RWPE2 (cell line): ENCODE measurements around the gene MORC2.

Source experiments
- ATAC-seq: fragments of 200-7000 bp; cut with Tn5 transposase; 3 replicates; pipeline ENCODE4 v1.9.1; 2021; ENCODE audit warnings: low read depth
- DNase-seq: peaks from one replicate; pipeline ENCODE4 v3.0.0-alpha.2; 2020; ENCODE audit warnings: low spot score
- H3K27ac ChIP-seq: fragments of 450-650 bp; 2 replicates; pipeline ENCODE4 v1.5.1; 2017; ENCODE audit warnings: mild to moderate bottlenecking; ENCODE audit not compliant: poor library complexity, severe bottlenecking
- H3K27me3 ChIP-seq: fragments of 250-450 bp; sonication (Bioruptor Pico); 2 replicates; pipeline ENCODE4 v1.5.1; 2021; ENCODE audit warnings: mild to moderate bottlenecking, moderate library complexity; ENCODE audit not compliant: insufficient read depth, poor library complexity, severe bottlenecking
- H3K36me3 ChIP-seq: fragments of 250-450 bp; sonication (Bioruptor Pico); 2 replicates; pipeline ENCODE4 v1.5.1; 2020; ENCODE audit warnings: low read depth, mild to moderate bottlenecking, moderate library complexity
- H3K4me1 ChIP-seq: fragments of 250-450 bp; sonication (Bioruptor Pico); 2 replicates; pipeline ENCODE4 v1.5.1; 2021; ENCODE audit warnings: mild to moderate bottlenecking, moderate library complexity; ENCODE audit not compliant: insufficient read depth, poor library complexity, severe bottlenecking
- H3K4me3 ChIP-seq: fragments of 250-450 bp; sonication (Bioruptor Pico); 2 replicates; pipeline ENCODE4 v1.5.1; 2021; ENCODE audit warnings: mild to moderate bottlenecking, moderate library complexity; ENCODE audit not compliant: severe bottlenecking
- H3K9me3 ChIP-seq: fragments of 250-450 bp; sonication (Bioruptor Pico); 2 replicates; pipeline ENCODE4 v1.5.1; 2021; ENCODE audit warnings: mild to moderate bottlenecking, moderate library complexity; ENCODE audit not compliant: severe bottlenecking
- CTCF ChIP-seq: fragments of 450-650 bp; IDR thresholded peaks from one replicate; pipeline ENCODE4 v1.5.1; 2017; ENCODE audit warnings: mild to moderate bottlenecking, moderate library complexity; ENCODE audit not compliant: poor library complexity, severe bottlenecking

The MORC2 gene

DNA sequence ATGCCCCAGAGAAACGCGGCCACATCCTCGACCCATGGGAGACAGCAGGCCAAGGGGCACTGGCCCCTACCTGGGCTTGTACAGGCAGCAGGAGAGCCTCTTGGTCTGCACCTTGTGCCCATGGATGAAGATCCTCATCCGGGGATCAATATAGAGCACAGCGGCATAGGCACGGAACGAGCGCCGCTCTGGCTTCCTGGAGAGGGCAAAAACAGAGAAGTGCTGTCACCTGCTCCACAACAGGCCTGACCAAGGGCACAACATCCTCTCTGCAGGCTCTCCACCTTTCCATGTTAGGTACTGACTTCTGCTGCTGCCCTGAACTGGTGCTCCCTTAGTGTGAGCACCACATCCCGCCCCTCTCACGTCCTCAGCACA, 27.2 kb downstream of the MORC2 start:
- Histone ChIP-seq H3K27me3 (no peaks in the 10 kb centered on the region), H3K36me3 (peaks cover 96% of the 10 kb centered on the region), H3K4me1 (no peaks in the 10 kb centered on the region), H3K4me3 (no peak overlapping the region), H3K9me3 (no peaks in the 10 kb centered on the region), H3K27ac (no peak overlapping the region)
- TF ChIP-seq CTCF = no peak
- DNase-seq (no peak), ATAC-seq (no peak)

DNA sequence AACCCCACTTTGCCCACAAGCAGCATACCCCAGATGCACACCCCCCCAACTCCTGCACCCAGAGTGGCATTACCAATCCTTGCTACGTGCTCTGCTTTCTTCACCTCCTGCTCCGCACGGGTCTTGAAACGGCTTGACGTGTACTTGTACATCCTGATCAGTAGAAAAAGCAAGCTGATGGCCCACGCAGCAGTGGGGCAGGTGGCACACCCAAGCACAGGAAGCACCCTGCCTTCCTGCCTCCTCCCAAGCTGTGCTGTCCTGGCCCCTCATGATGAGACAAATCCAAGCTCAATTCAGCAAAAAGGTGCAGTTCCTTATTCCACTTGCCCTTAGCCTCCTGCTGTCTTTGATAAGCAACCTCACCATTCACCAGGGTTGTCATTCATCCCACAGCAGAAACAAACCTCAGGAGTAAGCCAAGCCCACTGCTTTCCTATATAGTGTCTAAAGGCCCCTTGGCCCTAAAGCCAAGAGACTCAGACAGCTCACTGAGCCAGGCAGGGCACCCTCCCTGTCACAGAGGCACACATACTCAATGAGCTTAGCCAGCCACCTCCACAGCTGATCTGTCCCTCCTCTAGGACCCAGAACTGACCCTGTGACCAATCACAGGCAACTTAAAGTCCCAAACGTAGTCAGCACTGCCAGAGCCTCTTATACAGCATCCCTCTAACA, 27.8 kb downstream of the MORC2 start:
- ATAC-seq (no peak), DNase-seq (no peak)
- no peaks in the 10 kb centered on the region for H3K4me1 ChIP-seq
- no peak overlapping the region for H3K4me3 ChIP-seq
- no peak overlapping the region for H3K27ac ChIP-seq
- no peak for TF ChIP-seq CTCF
- no peaks in the 10 kb centered on the region for H3K27me3 ChIP-seq
- H3K36me3 ChIP-seq = peaks cover 97% of the 10 kb centered on the region
- H3K9me3 ChIP-seq = no peaks in the 10 kb centered on the region

DNA sequence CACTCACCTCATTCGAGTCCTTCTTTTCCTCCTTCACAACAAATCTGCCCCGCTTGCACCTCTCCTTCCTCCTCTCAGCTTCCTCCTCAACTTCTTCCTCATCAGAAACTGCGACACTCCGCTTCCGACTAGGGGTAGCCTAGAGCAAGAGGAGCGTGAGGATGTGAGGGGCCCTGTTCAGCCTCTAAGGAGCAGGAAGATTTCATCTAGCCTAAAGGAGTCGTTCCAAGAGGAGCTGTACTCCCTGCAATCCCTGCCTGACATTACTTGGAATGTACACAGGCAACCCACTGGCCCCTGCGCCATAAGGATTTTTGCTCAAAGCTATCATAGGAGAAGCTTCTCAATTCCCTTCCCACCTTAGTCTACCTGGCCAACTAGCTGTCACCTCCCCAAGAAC, 34.5 kb downstream of the MORC2 start:
- DNase-seq = no peak
- Histone ChIP-seq H3K4me3 (no peak overlapping the region), H3K27me3 (no peaks in the 10 kb centered on the region), H3K36me3 (peaks cover 96% of the 10 kb centered on the region), H3K4me1 (no peaks in the 10 kb centered on the region), H3K27ac (no peak overlapping the region), H3K9me3 (no peaks in the 10 kb centered on the region)
- ATAC-seq = no peak
- no peak for TF ChIP-seq CTCF

GRCh38 chr22:30933457-30933856, 35.1 kb downstream of the MORC2 start:
- no peak for DNase-seq
- H3K4me3 ChIP-seq = no peak overlapping the region
- no peak for ATAC-seq
- no peak for TF ChIP-seq CTCF
- no peaks in the 10 kb centered on the region for H3K27me3 ChIP-seq
- H3K9me3 ChIP-seq = no peaks in the 10 kb centered on the region
- H3K36me3 ChIP-seq = peaks cover 94% of the 10 kb centered on the region
- H3K4me1 ChIP-seq = no peaks in the 10 kb centered on the region
- H3K27ac ChIP-seq = no peak overlapping the region

DNA sequence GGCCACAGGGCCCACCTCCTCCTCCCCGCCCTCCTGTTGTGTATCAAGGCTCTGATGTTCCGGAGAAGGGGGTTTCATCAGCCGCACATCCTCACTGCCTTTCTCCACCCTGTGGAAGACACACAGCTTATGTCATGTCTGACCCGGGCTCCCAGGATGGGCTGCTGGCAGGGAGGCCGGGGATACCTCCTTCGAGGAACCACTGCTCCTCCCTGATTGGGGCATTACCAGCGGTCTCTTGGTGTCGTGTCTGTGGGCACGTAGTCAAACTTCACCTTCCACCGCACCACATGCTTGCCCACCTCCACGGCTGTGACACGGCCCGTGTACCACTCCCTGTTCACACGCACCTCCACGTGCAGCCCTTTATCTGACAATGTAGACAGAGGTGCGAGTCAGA, 35.9 kb downstream of the MORC2 start:
- Histone ChIP-seq H3K27me3 (no peaks in the 10 kb centered on the region), H3K9me3 (no peaks in the 10 kb centered on the region), H3K4me3 (no peak overlapping the region), H3K36me3 (peaks cover 87% of the 10 kb centered on the region), H3K4me1 (no peaks in the 10 kb centered on the region), H3K27ac (no peak overlapping the region)
- no peak for TF ChIP-seq CTCF
- DNase-seq (no peak), ATAC-seq (no peak)
